ENCODE measurements around the gene GASK1B.
A peak's percentile ranks its signal among the peaks of the same experiment; 100 is the strongest.

The GASK1B gene

DNA sequence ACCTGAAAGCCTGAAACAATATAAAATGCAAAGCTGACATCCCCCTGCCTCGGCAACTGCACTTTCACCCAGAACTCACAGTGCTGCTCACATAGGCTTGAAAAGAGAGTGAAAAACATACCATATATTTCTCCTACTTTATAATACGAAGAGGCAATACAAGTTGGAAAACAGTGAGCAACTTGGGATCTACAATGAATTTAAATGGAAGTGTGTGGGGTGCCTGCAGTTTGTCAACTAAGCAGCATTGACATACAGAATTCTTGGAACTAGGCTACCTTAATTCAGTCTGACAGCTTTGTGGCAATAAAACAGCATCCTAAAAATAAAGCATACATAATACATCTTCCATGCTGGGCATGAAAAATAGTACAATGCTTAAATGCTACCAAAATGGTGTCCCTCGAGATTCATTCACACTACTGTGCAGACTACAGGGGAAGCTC, 8.0 kb downstream of the GASK1B start:
- TF ChIP-seq, protein P1, sequence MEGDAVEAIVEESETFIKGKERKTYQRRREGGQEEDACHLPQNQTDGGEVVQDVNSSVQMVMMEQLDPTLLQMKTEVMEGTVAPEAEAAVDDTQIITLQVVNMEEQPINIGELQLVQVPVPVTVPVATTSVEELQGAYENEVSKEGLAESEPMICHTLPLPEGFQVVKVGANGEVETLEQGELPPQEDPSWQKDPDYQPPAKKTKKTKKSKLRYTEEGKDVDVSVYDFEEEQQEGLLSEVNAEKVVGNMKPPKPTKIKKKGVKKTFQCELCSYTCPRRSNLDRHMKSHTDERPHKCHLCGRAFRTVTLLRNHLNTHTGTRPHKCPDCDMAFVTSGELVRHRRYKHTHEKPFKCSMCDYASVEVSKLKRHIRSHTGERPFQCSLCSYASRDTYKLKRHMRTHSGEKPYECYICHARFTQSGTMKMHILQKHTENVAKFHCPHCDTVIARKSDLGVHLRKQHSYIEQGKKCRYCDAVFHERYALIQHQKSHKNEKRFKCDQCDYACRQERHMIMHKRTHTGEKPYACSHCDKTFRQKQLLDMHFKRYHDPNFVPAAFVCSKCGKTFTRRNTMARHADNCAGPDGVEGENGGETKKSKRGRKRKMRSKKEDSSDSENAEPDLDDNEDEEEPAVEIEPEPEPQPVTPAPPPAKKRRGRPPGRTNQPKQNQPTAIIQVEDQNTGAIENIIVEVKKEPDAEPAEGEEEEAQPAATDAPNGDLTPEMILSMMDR (IDR thresholded peaks at IDR 0.05; ENCODE audit: poor library complexity, severe bottlenecking): no peak
- no peak overlapping the region for H3K4me3 ChIP-seq (ENCODE audit: severe bottlenecking)
- H3K36me3 ChIP-seq (ENCODE audit: low read depth): no peaks in the 10 kb centered on the region
- peaks cover 6% of the 10 kb centered on the region for H3K4me1 ChIP-seq (ENCODE audit: insufficient read depth, poor library complexity, severe bottlenecking)
- DNase-seq (ENCODE audit: low spot score): no peak
- no peaks in the 10 kb centered on the region for H3K27me3 ChIP-seq (ENCODE audit: insufficient read depth, poor library complexity, severe bottlenecking)
- H3K9me3 ChIP-seq (ENCODE audit: severe bottlenecking): no peaks in the 10 kb centered on the region
- no peak for ATAC-seq (ENCODE audit: low read depth)
- no peak overlapping the region for H3K27ac ChIP-seq (ENCODE audit: poor library complexity, severe bottlenecking)

DNA sequence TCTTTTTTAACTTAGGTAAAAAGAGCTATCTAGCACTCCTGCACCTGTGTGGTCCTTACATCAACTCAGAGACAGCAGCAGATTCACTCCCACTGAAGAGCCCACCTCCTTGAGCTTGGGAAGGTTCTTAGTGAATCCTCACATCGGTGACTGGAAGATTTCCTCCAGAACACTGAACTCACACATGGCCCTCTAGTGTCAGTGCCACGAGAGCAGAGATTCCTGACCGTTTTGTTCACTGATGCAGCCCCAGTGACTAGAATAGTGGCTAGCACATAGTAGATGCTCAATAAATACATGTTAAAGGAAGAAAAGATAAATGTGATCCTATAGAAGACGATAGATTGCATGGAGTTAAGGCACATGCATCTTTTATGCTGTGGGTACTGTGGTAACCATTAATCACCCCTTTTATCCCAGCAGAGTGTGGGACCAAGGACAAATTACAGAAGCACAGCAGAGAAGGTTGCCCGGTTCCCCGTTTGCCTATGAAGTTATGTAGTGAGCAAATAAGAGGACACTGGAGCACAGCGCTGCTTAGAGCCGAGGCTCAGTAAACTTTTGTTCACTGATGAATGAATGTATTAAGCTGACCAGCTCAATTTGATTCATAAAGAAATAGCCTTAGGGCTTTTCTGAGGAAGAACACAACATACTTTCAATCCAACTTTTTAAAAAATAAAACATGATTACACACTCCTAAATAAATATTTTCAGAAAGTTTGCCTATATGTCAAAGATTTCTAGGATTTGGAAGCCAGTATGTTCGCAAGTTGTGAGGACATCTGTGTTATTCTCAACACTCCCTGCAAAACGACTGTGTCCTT, 8.7 kb downstream of the GASK1B start:
- H3K9me3 ChIP-seq (ENCODE audit: severe bottlenecking): no peaks in the 10 kb centered on the region
- ATAC-seq (ENCODE audit: low read depth) (no peak), DNase-seq (ENCODE audit: low spot score) (no peak)
- H3K4me3 ChIP-seq (ENCODE audit: severe bottlenecking): no peak overlapping the region
- TF ChIP-seq, protein P1 (IDR thresholded peaks at IDR 0.05; ENCODE audit: poor library complexity, severe bottlenecking): no peak
- no peaks in the 10 kb centered on the region for H3K36me3 ChIP-seq (ENCODE audit: low read depth)
- H3K4me1 ChIP-seq (ENCODE audit: insufficient read depth, poor library complexity, severe bottlenecking): peaks cover 6% of the 10 kb centered on the region
- H3K27ac ChIP-seq (ENCODE audit: poor library complexity, severe bottlenecking): no peak overlapping the region
- no peaks in the 10 kb centered on the region for H3K27me3 ChIP-seq (ENCODE audit: insufficient read depth, poor library complexity, severe bottlenecking)

DNA sequence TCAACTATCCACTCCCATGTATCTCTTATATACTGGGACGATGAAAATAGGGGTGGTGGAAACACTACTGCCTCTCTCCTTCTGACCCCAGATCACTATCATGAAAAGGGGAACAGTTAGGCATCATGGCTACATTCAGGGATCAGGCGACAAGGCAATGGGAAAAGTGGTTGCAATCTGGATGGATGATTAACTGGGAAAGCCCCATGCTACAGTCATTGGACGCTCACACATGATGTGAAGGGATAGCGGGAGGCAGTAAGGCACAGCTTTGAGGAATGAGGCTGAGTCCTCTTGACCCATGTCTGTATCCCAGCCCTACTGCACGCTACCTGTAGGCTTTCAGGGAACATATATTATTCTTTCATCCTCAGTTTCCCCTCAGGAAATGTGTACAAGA, 10.2 kb downstream of the GASK1B start:
- H3K9me3 ChIP-seq (ENCODE audit: severe bottlenecking): no peaks in the 10 kb centered on the region
- no peaks in the 10 kb centered on the region for H3K27me3 ChIP-seq (ENCODE audit: insufficient read depth, poor library complexity, severe bottlenecking)
- TF ChIP-seq, protein P1 (IDR thresholded peaks at IDR 0.05; ENCODE audit: poor library complexity, severe bottlenecking): no peak
- no peak overlapping the region for H3K4me3 ChIP-seq (ENCODE audit: severe bottlenecking)
- ATAC-seq (ENCODE audit: low read depth): no peak
- H3K27ac ChIP-seq (ENCODE audit: poor library complexity, severe bottlenecking): no peak overlapping the region
- no peaks in the 10 kb centered on the region for H3K36me3 ChIP-seq (ENCODE audit: low read depth)
- DNase-seq (ENCODE audit: low spot score): no peak
- peaks cover 6% of the 10 kb centered on the region for H3K4me1 ChIP-seq (ENCODE audit: insufficient read depth, poor library complexity, severe bottlenecking)

DNA sequence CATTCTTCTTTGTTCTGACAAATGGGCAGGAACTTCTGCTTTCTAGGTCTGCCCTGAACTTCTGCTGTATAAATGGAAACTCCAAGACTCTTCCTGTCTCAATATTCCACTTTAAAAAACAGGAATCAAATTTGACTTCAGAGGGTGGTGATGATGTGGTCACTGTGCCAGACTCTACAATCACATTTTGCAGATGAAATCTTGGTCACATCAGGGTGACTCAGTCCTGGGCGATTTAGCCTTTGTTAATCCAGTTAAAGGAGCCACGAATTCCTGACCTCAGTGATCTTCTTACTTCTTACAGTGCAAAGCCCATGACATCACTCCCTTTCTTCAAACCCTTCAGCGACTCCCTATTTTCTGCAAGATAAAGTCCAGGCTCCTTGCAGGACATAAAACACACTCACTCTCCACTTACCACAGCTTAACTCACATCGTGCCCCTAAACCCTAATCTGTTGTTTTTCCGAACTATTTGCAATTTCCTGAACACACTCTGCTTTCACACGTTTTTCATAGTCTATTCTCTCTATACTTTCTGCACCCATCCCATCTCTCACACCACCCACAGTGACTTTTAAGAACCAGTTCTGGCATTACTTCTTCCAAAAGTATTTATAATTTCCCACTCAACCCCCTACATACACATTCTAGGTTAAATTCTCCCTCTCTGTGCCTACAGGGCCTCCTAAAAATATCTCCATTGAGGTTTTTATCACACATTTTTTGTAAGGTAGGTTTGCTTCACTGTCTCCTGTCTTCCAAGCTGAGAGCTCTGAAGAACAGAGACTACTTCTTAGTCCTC, 11.1 kb downstream of the GASK1B start:
- ATAC-seq (ENCODE audit: low read depth) (peak; percentile 58; the same call in 1 of the 3 replicates), DNase-seq (ENCODE audit: low spot score) (no peak)
- no peaks in the 10 kb centered on the region for H3K36me3 ChIP-seq (ENCODE audit: low read depth)
- no peaks in the 10 kb centered on the region for H3K27me3 ChIP-seq (ENCODE audit: insufficient read depth, poor library complexity, severe bottlenecking)
- H3K27ac ChIP-seq (ENCODE audit: poor library complexity, severe bottlenecking): no peak overlapping the region
- TF ChIP-seq, protein P1 (IDR thresholded peaks at IDR 0.05; ENCODE audit: poor library complexity, severe bottlenecking): no peak
- no peak overlapping the region for H3K4me3 ChIP-seq (ENCODE audit: severe bottlenecking)
- no peaks in the 10 kb centered on the region for H3K9me3 ChIP-seq (ENCODE audit: severe bottlenecking)
- peaks cover 6% of the 10 kb centered on the region for H3K4me1 ChIP-seq (ENCODE audit: insufficient read depth, poor library complexity, severe bottlenecking)
